HFFc6 (cell line): ENCODE data around the gene DUS1L. TPM values are rescaled to one million over a fixed set of nuclear protein-coding genes. Genes with fewer than 3 reads are reported as not detected.

Experiments
- DNase-seq: peaks from one replicate; pipeline ENCODE4 v3.0.0-alpha.2; 2018
- H3K27ac Mint-ChIP-seq: 2 replicates; pipeline ENCODE4 v1.8.0; 2020; ENCODE audit warnings: mild to moderate bottlenecking, mixed read lengths
- H3K27me3 Mint-ChIP-seq: 2 replicates; pipeline ENCODE4 v1.8.0; 2021; ENCODE audit warnings: mild to moderate bottlenecking, moderate library complexity, mixed read lengths; ENCODE audit not compliant: insufficient read depth
- H3K36me3 Mint-ChIP-seq: 2 replicates; pipeline ENCODE4 v1.8.0; 2021; ENCODE audit warnings: low read depth, mixed read lengths
- H3K4me1 Mint-ChIP-seq: 2 replicates; pipeline ENCODE4 v1.8.0; 2020; ENCODE audit warnings: low read depth, mixed read lengths
- H3K4me3 Mint-ChIP-seq: 2 replicates; pipeline ENCODE4 v1.8.0; 2020; ENCODE audit warnings: mild to moderate bottlenecking, moderate library complexity, mixed read lengths
- H3K9me3 Mint-ChIP-seq: 2 replicates; pipeline ENCODE4 v1.8.0; 2020; ENCODE audit warnings: mild to moderate bottlenecking, mixed read lengths
- CTCF ChIP-seq: fragments of 200-600 bp; sonication (generic); IDR thresholded peaks from 2 replicates; pipeline ENCODE4 v1.5.0; 2021; ENCODE audit warnings: antibody characterized with exemption, mild to moderate bottlenecking
- total RNA-seq, 6 experiments: library from RNA; stranded (reverse); fragmentation: NEBNext Ultra II Directional; extraction: Animal tissue kit (Norgen Biotek cat#: 25700); gene quantifications; 2 replicates in 1 of 6; 3 replicates in 5 of 6; pipeline ENCODE4 v1.2.3, GENCODE V29; 2021

The DUS1L gene
- total RNA-seq, 6 experiments from 2014 or later: 65.8 to 86.8 (median 71.2) TPM

- H3K4me1 Mint-ChIP-seq: no peaks in the 10 kb centered on the region
- no peak overlapping the region for H3K27ac Mint-ChIP-seq
- peaks cover 8% of the 10 kb centered on the region; the same call in 1 of the 2 replicates for H3K27me3 Mint-ChIP-seq
- H3K4me3 Mint-ChIP-seq: no peak overlapping the region
- no peaks in the 10 kb centered on the region for H3K9me3 Mint-ChIP-seq
- no peak for TF ChIP-seq CTCF
- no peak for DNase-seq
- peaks cover 4% of the 10 kb centered on the region; the same call in 1 of the 2 replicates for H3K36me3 Mint-ChIP-seq
Observed at GRCh38 chr17:82062984-82063368, 2.6 kb downstream of the DUS1L start.

GRCh38 chr17:82062076-82062983, 3.3 kb downstream of the DUS1L start:
- Mint-ChIP-seq H3K36me3 (peaks cover 4% of the 10 kb centered on the region; the same call in 1 of the 2 replicates), H3K27ac (no peak overlapping the region), H3K4me1 (no peaks in the 10 kb centered on the region), H3K27me3 (peaks cover 8% of the 10 kb centered on the region; the same call in 1 of the 2 replicates), H3K9me3 (no peaks in the 10 kb centered on the region), H3K4me3 (no peak overlapping the region)
- DNase-seq: no peak
- no peak for TF ChIP-seq CTCF

GRCh38 chr17:82061047-82061925, 4.3 kb downstream of the DUS1L start:
- no peak overlapping the region for H3K27ac Mint-ChIP-seq
- H3K36me3 Mint-ChIP-seq: peaks cover 4% of the 10 kb centered on the region; the same call in 1 of the 2 replicates
- no peak for DNase-seq
- TF ChIP-seq CTCF: no peak
- no peak overlapping the region for H3K4me3 Mint-ChIP-seq
- H3K4me1 Mint-ChIP-seq: no peaks in the 10 kb centered on the region
- H3K27me3 Mint-ChIP-seq: peaks cover 8% of the 10 kb centered on the region; the same call in 1 of the 2 replicates
- no peaks in the 10 kb centered on the region for H3K9me3 Mint-ChIP-seq

- H3K9me3 Mint-ChIP-seq: no peaks in the 10 kb centered on the region
- peaks cover 5% of the 10 kb centered on the region; the same call in 1 of the 2 replicates for H3K27me3 Mint-ChIP-seq
- TF ChIP-seq CTCF: no peak
- H3K27ac Mint-ChIP-seq: no peak overlapping the region
- H3K4me1 Mint-ChIP-seq: no peaks in the 10 kb centered on the region
- no peak for DNase-seq
- peaks cover 4% of the 10 kb centered on the region; the same call in 1 of the 2 replicates for H3K36me3 Mint-ChIP-seq
- no peak overlapping the region for H3K4me3 Mint-ChIP-seq
Observed at GRCh38 chr17:82060614-82061013, 5.0 kb downstream of the DUS1L start.

- Mint-ChIP-seq H3K27ac (no peak overlapping the region), H3K27me3 (peaks cover 5% of the 10 kb centered on the region; the same call in 1 of the 2 replicates), H3K4me1 (no peaks in the 10 kb centered on the region), H3K36me3 (peaks cover 4% of the 10 kb centered on the region; the same call in 1 of the 2 replicates), H3K4me3 (no peak overlapping the region), H3K9me3 (no peaks in the 10 kb centered on the region)
- DNase-seq: no peak
- TF ChIP-seq CTCF: no peak
Observed at GRCh38 chr17:82060001-82060380, 5.6 kb downstream of the DUS1L start.
